ENCODE data around the gene CSF1R. TPM values are rescaled to one million over a fixed set of nuclear protein-coding genes. Genes with fewer than 3 reads are reported as not detected.

The CSF1R gene
- total RNA-seq, 2 experiments from 2014 or later: not detected

GRCh38 chr5:150113047-150113744 is 26.8 kb upstream of the CSF1R start:
- H3K9me3 Mint-ChIP-seq: no peaks in the 10 kb centered on the region
- no peaks in the 10 kb centered on the region for H3K36me3 Mint-ChIP-seq
- no peaks in the 10 kb centered on the region for H3K27me3 Mint-ChIP-seq
- no peak for DNase-seq
- H3K4me1 Mint-ChIP-seq: no peaks in the 10 kb centered on the region
- no peak overlapping the region for H3K4me3 Mint-ChIP-seq
- H3K27ac Mint-ChIP-seq: no peak overlapping the region

- Mint-ChIP-seq H3K9me3 (no peaks in the 10 kb centered on the region), H3K36me3 (no peaks in the 10 kb centered on the region), H3K27ac (no peak overlapping the region), H3K27me3 (no peaks in the 10 kb centered on the region), H3K4me1 (no peaks in the 10 kb centered on the region), H3K4me3 (no peak overlapping the region)
- no peak for DNase-seq
Observed at GRCh38 chr5:150112201-150113046, 26.1 kb upstream of the CSF1R start.

GRCh38 chr5:150111122-150111521 is 24.8 kb upstream of the CSF1R start:
- no peaks in the 10 kb centered on the region for H3K9me3 Mint-ChIP-seq
- no peak overlapping the region for H3K27ac Mint-ChIP-seq
- no peaks in the 10 kb centered on the region for H3K36me3 Mint-ChIP-seq
- H3K4me1 Mint-ChIP-seq: no peaks in the 10 kb centered on the region
- H3K27me3 Mint-ChIP-seq: no peaks in the 10 kb centered on the region
- DNase-seq: no peak
- no peak overlapping the region for H3K4me3 Mint-ChIP-seq

- no peak overlapping the region for H3K27ac Mint-ChIP-seq
- H3K9me3 Mint-ChIP-seq: no peaks in the 10 kb centered on the region
- DNase-seq: no peak
- no peaks in the 10 kb centered on the region for H3K36me3 Mint-ChIP-seq
- H3K4me1 Mint-ChIP-seq: no peaks in the 10 kb centered on the region
- no peak overlapping the region for H3K4me3 Mint-ChIP-seq
- H3K27me3 Mint-ChIP-seq: no peaks in the 10 kb centered on the region
Observed at GRCh38 chr5:150109921-150110320, 23.6 kb upstream of the CSF1R start.

GRCh38 chr5:150108711-150109514 is 22.6 kb upstream of the CSF1R start:
- H3K4me1 Mint-ChIP-seq: no peaks in the 10 kb centered on the region
- no peak for DNase-seq
- no peak overlapping the region for H3K4me3 Mint-ChIP-seq
- no peaks in the 10 kb centered on the region for H3K36me3 Mint-ChIP-seq
- H3K27me3 Mint-ChIP-seq: no peaks in the 10 kb centered on the region
- H3K27ac Mint-ChIP-seq: no peak overlapping the region
- no peaks in the 10 kb centered on the region for H3K9me3 Mint-ChIP-seq

- Mint-ChIP-seq H3K27me3 (no peaks in the 10 kb centered on the region), H3K9me3 (no peaks in the 10 kb centered on the region), H3K27ac (no peak overlapping the region), H3K36me3 (no peaks in the 10 kb centered on the region), H3K4me3 (no peak overlapping the region), H3K4me1 (no peaks in the 10 kb centered on the region)
- DNase-seq: no peak
Observed at GRCh38 chr5:150107909-150108447, 21.6 kb upstream of the CSF1R start.

GRCh38 chr5:150106674-150107426 is 20.5 kb upstream of the CSF1R start:
- no peaks in the 10 kb centered on the region for H3K36me3 Mint-ChIP-seq
- no peak overlapping the region for H3K27ac Mint-ChIP-seq
- no peak overlapping the region for H3K4me3 Mint-ChIP-seq
- H3K27me3 Mint-ChIP-seq: no peaks in the 10 kb centered on the region
- H3K9me3 Mint-ChIP-seq: no peaks in the 10 kb centered on the region
- no peaks in the 10 kb centered on the region for H3K4me1 Mint-ChIP-seq
- no peak for DNase-seq

GRCh38 chr5:150105928-150106615 is 19.7 kb upstream of the CSF1R start:
- Mint-ChIP-seq H3K36me3 (no peaks in the 10 kb centered on the region), H3K27me3 (no peaks in the 10 kb centered on the region), H3K4me3 (no peak overlapping the region), H3K27ac (no peak overlapping the region), H3K9me3 (no peaks in the 10 kb centered on the region), H3K4me1 (no peaks in the 10 kb centered on the region)
- no peak for DNase-seq

GRCh38 chr5:150104550-150104870 is 18.2 kb upstream of the CSF1R start:
- H3K36me3 Mint-ChIP-seq: no peaks in the 10 kb centered on the region
- no peaks in the 10 kb centered on the region for H3K9me3 Mint-ChIP-seq
- no peak overlapping the region for H3K27ac Mint-ChIP-seq
- no peak overlapping the region for H3K4me3 Mint-ChIP-seq
- no peak for DNase-seq
- no peaks in the 10 kb centered on the region for H3K4me1 Mint-ChIP-seq
- no peaks in the 10 kb centered on the region for H3K27me3 Mint-ChIP-seq

GRCh38 chr5:150103678-150104549 is 17.6 kb upstream of the CSF1R start:
- H3K4me3 Mint-ChIP-seq: no peak overlapping the region
- no peak overlapping the region for H3K27ac Mint-ChIP-seq
- no peaks in the 10 kb centered on the region for H3K27me3 Mint-ChIP-seq
- no peaks in the 10 kb centered on the region for H3K4me1 Mint-ChIP-seq
- H3K36me3 Mint-ChIP-seq: no peaks in the 10 kb centered on the region
- DNase-seq: no peak
- H3K9me3 Mint-ChIP-seq: no peaks in the 10 kb centered on the region

GRCh38 chr5:150101023-150101422 is 14.7 kb upstream of the CSF1R start:
- peaks cover 2% of the 10 kb centered on the region for H3K4me1 Mint-ChIP-seq
- peaks cover 6% of the 10 kb centered on the region for H3K27me3 Mint-ChIP-seq
- H3K36me3 Mint-ChIP-seq: no peaks in the 10 kb centered on the region
- no peak overlapping the region for H3K27ac Mint-ChIP-seq
- H3K9me3 Mint-ChIP-seq: no peaks in the 10 kb centered on the region
- H3K4me3 Mint-ChIP-seq: no peak overlapping the region
- no peak for DNase-seq

GRCh38 chr5:150097152-150097551 is 10.8 kb upstream of the CSF1R start:
- Mint-ChIP-seq H3K4me1 (peaks cover 4% of the 10 kb centered on the region), H3K36me3 (no peaks in the 10 kb centered on the region), H3K27me3 (peaks cover 25% of the 10 kb centered on the region), H3K27ac (no peak overlapping the region), H3K4me3 (no peak overlapping the region), H3K9me3 (no peaks in the 10 kb centered on the region)
- no peak for DNase-seq

- Mint-ChIP-seq H3K27me3 (peaks cover 52% of the 10 kb centered on the region), H3K9me3 (no peaks in the 10 kb centered on the region), H3K4me1 (peaks cover 5% of the 10 kb centered on the region), H3K27ac (no peak overlapping the region), H3K36me3 (no peaks in the 10 kb centered on the region), H3K4me3 (no peak overlapping the region)
- no peak for DNase-seq
Observed at GRCh38 chr5:150092159-150092787, 5.9 kb upstream of the CSF1R start.

Data from activated naive CD8-positive, alpha-beta T cell treated with anti-CD3 and anti-CD28 coated beads for 36 hours (primary cell).